BLaER1 (cell line): ENCODE results near the gene THOC3.
A peak's percentile ranks its signal among the peaks of the same experiment; 100 is the strongest.
"Not testable (repeated sequence)": the region's sequence is repeated elsewhere in the genome, so short reads cannot be mapped to it uniquely, and the experiment has no call there.

Source experiments
- H3K27ac ChIP-seq: shearing (Covaris generic); formaldehyde crosslinking; 2 replicates; pipeline ENCODE4 v1.8.1; 2022
- H3K27me3 ChIP-seq: shearing (Covaris generic); formaldehyde crosslinking; 2 replicates; pipeline ENCODE4 v1.8.1; 2022
- H3K36me3 ChIP-seq: shearing (Covaris generic); formaldehyde crosslinking; 2 replicates; pipeline ENCODE4 v1.8.1; 2022
- H3K4me1 ChIP-seq: shearing (Covaris generic); formaldehyde crosslinking; 2 replicates; pipeline ENCODE4 v1.8.1; 2022
- H3K4me2 ChIP-seq: shearing (Covaris generic); formaldehyde crosslinking; 2 replicates; pipeline ENCODE4 v1.8.1; 2022
- H3K4me3 ChIP-seq: shearing (Covaris generic); formaldehyde crosslinking; 2 replicates; pipeline ENCODE4 v1.8.1; 2022
- H3K9ac ChIP-seq: shearing (Covaris generic); formaldehyde crosslinking; 2 replicates; pipeline ENCODE4 v1.8.1; 2022
- H3K9me3 ChIP-seq: shearing (Covaris generic); formaldehyde crosslinking; 2 replicates; pipeline ENCODE4 v1.8.1; 2022
- H4K20me1 ChIP-seq: shearing (Covaris generic); formaldehyde crosslinking; 2 replicates; pipeline ENCODE4 v1.8.1; 2022

THOC3 gene, protein sequence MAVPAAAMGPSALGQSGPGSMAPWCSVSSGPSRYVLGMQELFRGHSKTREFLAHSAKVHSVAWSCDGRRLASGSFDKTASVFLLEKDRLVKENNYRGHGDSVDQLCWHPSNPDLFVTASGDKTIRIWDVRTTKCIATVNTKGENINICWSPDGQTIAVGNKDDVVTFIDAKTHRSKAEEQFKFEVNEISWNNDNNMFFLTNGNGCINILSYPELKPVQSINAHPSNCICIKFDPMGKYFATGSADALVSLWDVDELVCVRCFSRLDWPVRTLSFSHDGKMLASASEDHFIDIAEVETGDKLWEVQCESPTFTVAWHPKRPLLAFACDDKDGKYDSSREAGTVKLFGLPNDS

DNA sequence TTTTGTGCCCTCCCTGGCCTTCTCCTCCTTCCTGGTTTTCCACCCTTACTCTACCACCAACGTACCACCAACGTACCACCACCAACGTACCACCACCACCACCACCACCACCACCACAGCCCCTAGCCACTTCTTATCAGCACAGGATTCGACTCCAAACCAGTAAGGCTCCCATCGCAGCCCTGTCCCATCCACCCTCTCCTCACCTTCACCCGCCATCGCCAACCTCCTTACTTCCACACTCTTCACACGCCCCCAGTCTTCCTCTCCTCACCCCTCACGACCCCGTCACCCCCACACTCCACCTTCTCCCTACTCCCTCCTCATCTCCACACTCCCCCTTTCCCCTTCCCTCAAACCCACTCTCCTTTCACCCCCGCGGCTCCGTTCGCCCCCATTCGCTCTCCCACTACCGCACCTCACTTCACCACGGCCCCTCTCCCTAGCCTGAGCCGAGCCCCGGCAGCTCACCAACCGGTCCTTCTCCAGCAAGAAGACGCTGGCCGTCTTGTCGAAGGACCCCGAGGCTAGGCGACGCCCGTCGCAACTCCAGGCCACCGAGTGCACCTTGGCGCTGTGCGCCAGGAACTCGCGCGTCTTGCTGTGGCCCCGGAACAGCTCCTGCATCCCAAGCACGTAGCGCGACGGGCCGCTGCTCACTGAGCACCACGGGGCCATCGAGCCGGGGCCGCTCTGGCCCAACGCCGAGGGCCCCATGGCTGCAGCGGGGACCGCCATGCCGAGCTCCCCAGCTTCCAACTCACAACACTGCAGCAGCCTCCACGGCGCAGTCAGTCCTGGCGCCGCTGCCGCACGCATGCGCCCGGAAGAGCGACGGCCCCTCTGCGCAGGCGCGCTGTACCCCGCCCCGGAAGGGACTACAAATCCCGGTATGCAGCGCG is at the start of gene THOC3:
Gene THOC3, minus strand, starts transcription at position 845 of the 902 bp plus-strand sequence. Its CDS starts 107 bp downstream, at position 738.
- Histone ChIP-seq H3K4me2 (peak within 1 kb of the TSS; percentile 39; the same call in 1 of the 2 replicates), H3K27ac (peak within 1 kb of the TSS; percentile 49; the same call in 1 of the 2 replicates), H3K4me3 (peak within 1 kb of the TSS; percentile 72), H3K9ac (peak within 1 kb of the TSS; percentile 79)
- H3K4me1 ChIP-seq, H3K36me3 ChIP-seq, H3K9me3 ChIP-seq, H4K20me1 ChIP-seq, H3K27me3 ChIP-seq: not testable (repeated sequence)

DNA sequence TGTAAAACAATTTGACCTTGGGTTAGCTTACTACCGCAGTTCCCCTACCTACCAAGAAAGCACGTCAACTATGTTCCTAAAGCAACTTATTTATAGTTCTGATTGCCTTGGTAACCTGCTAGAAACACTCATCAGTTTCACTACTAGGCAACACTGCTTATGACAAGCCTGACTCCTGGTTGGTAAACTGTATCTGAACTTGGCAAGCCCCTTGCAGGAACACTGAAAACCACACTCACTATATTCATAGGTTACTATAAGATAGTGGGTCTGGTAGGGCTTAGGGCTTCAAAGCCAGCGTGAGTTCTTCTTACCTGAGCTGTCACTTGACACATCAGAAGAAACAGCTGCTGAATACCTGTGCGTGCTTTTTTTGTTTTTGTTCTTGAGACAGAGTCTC is 49.2 kb upstream of the THOC3 start:
- not testable (repeated sequence) for H3K4me1 ChIP-seq, H3K27me3 ChIP-seq, H4K20me1 ChIP-seq, H3K4me2 ChIP-seq, H3K9me3 ChIP-seq, H3K27ac ChIP-seq, H3K9ac ChIP-seq, H3K36me3 ChIP-seq, H3K4me3 ChIP-seq

DNA sequence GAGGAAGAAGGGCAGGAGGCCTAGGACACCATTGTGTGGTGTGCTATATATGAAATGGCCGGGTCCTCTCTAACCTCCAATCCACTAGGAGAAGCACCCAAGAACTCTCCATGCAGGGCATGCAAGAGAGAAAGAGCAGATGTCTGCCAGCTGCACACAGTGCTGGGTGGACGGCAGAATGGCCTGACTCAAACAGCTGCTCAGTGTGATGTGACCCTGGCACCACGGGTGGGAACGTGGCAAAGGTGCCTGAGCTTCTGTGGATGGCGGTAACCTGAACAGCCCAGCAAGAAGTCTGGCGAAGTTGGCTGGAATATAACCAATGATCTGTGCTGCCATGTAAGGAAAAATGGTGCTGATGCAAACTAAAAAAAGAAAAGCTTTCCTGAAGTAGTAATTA is 46.2 kb upstream of the THOC3 start:
- H3K4me3 ChIP-seq, H4K20me1 ChIP-seq, H3K9ac ChIP-seq, H3K27me3 ChIP-seq, H3K36me3 ChIP-seq, H3K9me3 ChIP-seq, H3K27ac ChIP-seq, H3K4me2 ChIP-seq, H3K4me1 ChIP-seq: not testable (repeated sequence)

DNA sequence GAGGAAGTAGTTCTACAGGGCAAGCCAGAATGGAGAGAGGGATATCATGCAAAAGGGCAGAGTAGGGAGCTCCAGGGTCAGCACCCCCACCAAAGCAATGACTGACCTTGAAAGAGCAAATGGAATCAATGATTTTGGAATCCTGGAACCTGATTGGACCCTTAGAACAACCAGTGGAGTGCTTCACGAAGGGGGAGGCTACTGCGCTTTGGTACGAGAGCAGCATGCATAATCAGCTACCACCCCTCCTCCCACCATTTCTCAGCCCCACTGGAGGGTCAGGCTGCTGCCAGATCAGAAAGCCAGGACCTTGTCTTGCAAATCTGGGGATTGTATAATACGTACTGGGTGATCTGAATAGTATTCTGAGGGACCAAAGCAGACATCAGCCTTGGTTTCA is 43.0 kb upstream of the THOC3 start:
- H4K20me1 ChIP-seq, H3K4me2 ChIP-seq, H3K4me1 ChIP-seq, H3K36me3 ChIP-seq, H3K27me3 ChIP-seq, H3K9me3 ChIP-seq, H3K27ac ChIP-seq, H3K4me3 ChIP-seq, H3K9ac ChIP-seq: not testable (repeated sequence)

DNA sequence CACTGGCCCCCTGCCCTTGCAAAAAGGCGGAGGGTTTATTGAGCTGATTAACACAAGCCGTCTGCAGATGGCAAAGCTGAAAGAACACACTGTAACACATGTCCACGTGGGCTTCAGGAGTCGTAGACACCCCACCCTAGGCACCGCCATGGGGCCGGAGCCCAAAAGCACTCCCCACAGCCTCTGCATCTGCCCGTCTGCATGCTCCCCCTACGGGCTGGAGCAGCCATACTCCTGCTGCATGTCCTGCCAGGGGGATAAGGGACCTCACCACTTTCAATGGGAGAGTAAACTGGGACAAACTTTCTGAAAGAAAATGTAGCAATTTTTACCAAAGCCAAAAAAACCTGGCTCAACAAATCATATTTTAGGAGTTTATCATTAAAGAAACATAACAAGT is 42.1 kb upstream of the THOC3 start:
- not testable (repeated sequence) for H3K4me1 ChIP-seq, H3K9me3 ChIP-seq, H3K9ac ChIP-seq, H3K4me2 ChIP-seq, H3K27ac ChIP-seq, H3K36me3 ChIP-seq, H3K27me3 ChIP-seq, H4K20me1 ChIP-seq, H3K4me3 ChIP-seq

DNA sequence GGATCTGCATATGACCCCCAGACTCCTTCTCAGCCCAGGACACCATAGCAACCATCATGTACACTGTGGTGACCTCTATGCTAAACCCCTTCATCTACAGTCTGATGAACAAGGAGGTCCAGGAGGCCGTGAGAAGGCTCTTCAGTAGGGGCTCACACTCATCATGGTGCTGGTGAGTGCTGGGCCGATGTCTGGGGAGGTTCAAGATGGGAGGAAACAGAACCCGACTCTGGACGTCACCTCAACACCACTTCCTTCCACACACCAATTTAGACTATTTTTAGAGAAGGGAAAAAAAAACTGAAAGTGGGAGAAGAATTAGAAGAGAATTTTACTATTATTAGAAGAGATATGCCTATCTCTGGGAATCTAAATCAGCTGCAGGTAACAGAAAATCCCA is 39.1 kb upstream of the THOC3 start:
- H3K9me3 ChIP-seq, H3K4me1 ChIP-seq, H3K4me2 ChIP-seq, H3K4me3 ChIP-seq, H3K36me3 ChIP-seq, H4K20me1 ChIP-seq, H3K9ac ChIP-seq, H3K27ac ChIP-seq, H3K27me3 ChIP-seq: not testable (repeated sequence)

DNA sequence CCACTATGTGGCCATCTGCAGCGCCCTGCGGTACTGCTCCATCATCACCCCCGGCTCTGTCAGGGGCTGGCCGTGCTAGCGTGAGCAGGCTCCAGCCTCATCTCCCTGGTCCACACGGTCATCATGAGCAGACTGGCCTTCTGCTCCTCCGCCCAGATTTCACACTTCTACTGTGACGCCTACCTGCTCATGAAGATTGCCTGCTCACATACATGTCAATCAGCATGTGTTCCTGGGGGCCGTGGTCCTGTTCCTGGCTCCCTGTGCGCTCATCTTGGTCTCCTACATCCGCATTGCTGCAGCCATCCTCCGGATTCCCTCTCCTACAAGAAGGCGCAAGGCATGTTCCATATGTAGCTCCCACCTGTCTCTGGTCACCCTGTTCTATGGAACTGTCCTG is 38.7 kb upstream of the THOC3 start:
- H3K4me3 ChIP-seq, H3K27me3 ChIP-seq, H4K20me1 ChIP-seq, H3K4me2 ChIP-seq, H3K9me3 ChIP-seq, H3K27ac ChIP-seq, H3K9ac ChIP-seq, H3K36me3 ChIP-seq, H3K4me1 ChIP-seq: not testable (repeated sequence)

DNA sequence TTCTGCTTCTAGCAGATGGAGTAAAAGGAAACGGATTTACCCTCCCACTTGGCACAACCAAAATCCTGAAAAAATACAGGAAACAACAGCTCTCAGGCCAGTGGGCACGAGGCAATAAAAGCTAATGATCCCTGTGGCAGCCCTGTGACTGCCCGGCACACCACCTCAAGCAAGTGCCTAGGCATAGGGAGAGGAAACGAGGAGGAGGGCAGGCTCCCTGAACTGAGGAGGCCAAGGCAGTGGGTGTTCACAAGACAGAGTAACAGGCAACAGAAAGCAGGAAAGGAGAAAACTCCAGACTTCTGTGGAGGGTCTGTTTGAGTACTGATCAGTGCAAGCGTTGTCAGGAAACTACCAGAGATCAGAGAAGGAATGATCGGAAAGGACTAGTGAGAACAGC is 29.9 kb upstream of the THOC3 start:
- not testable (repeated sequence) for H3K9ac ChIP-seq, H3K4me2 ChIP-seq, H3K9me3 ChIP-seq, H3K4me3 ChIP-seq, H3K27ac ChIP-seq, H4K20me1 ChIP-seq, H3K27me3 ChIP-seq, H3K36me3 ChIP-seq, H3K4me1 ChIP-seq

DNA sequence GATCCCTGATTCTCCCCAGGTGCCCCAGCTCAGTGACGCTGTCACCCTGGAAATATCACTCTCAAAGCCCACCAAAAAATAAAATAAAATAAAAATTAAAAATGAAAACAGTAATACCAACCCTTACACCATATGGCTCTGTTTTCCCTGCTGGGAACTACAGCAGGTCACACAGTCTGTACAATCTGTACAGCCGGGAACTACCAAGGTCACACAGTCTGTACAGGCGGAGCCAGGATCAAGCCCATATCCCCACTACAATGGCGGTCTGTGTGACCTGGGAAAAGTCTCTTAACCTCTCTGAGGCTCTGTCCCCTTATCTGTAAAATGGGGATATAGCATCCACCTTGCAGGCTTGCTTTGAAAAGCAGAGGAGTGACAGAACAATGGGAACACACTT is 29.4 kb upstream of the THOC3 start:
- H3K27ac ChIP-seq, H3K36me3 ChIP-seq, H3K27me3 ChIP-seq, H4K20me1 ChIP-seq, H3K4me1 ChIP-seq, H3K9me3 ChIP-seq, H3K4me3 ChIP-seq, H3K9ac ChIP-seq, H3K4me2 ChIP-seq: not testable (repeated sequence)

DNA sequence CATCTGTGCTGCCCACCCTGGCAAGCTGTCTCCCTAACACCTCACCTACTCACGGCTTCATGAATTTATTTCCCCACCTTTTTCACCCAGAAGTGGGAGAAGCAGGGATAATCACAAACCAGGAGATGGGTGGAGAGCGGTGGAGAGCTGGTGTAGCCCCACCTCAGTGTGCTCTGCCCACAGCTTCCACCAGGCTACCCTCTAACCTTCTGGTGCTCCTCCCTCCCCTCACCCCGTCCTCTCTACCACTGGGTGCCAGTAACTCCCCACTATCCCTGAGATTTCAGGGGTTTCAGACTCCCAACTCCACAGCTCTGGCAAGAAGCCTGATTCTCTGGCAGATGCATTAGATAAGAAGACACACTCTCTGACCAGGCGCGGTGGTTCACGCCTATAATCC is 28.7 kb upstream of the THOC3 start:
- H3K27ac ChIP-seq, H3K9me3 ChIP-seq, H3K4me2 ChIP-seq, H3K27me3 ChIP-seq, H4K20me1 ChIP-seq, H3K36me3 ChIP-seq, H3K9ac ChIP-seq, H3K4me3 ChIP-seq, H3K4me1 ChIP-seq: not testable (repeated sequence)

DNA sequence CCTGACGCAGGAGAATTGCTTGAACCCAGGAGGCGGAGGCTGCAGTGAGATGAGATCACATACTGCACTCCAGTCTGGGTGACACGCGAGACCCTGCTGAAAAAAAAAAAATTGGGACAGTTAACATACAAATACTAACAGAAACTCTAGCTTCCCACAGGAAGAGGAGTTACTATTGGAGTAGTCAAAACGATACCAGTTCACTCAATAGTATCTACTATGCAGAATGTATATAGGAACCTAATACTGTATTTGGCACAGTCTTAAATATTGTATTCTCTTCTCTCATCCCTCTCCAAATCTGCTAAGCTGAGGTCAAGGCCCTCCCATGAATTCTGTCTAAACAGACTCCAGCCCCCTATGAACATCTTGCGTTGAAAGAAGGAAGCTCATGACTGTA is 27.4 kb upstream of the THOC3 start:
- H3K36me3 ChIP-seq, H3K4me3 ChIP-seq, H4K20me1 ChIP-seq, H3K9ac ChIP-seq, H3K9me3 ChIP-seq, H3K27me3 ChIP-seq, H3K4me1 ChIP-seq, H3K4me2 ChIP-seq, H3K27ac ChIP-seq: not testable (repeated sequence)

DNA sequence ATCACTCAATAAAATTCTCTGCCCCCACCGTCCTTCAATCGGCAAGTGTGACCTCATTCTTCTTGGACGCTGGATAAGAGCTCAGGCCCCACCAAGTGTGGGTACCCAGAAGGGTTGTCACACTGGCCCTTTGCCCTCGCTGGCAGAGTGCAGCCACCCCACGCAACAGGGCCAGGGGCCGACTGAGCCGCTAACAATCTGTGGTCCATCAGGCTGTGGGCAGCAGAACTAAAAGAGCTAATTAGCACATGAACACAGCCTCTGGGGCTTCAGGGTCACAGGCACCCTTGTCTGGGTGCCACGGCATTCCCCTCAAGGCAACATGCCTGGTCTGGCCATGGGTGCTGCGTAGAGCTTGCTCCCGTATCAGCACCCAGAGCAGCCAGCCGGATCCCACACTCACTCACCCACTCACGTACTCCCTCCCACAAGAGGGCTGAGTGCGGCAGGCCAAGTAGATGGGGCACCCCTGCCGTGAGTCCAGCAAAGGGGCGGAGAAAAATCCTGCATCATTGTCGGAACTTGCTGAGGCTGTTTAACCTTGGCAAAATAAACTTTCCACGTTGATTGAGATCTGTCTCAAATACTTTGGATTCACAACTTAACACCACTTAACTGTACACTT is 11.4 kb upstream of the THOC3 start:
- not testable (repeated sequence) for H3K9ac ChIP-seq, H3K4me1 ChIP-seq, H3K9me3 ChIP-seq, H3K4me3 ChIP-seq, H3K27ac ChIP-seq, H3K36me3 ChIP-seq, H4K20me1 ChIP-seq, H3K4me2 ChIP-seq, H3K27me3 ChIP-seq

DNA sequence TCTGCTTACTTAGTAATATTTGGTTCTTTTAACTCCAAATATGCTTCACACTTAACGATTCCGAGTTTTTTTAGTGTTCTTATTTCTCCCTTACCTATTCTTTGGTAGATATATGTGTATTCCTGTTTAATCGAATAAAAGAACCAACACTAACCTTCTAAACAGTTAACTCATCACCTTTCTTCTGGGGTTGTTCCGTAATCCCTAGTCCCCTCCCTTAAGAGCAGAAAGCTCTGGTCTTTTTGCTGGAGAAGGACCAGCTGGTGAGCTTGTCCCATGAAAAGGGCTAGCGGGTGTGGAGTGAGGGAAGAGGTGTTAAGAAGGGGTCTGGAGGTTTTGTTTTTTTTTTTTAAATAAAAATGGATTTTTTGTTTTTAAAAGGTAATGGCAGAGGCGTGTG is 266 bp upstream of the THOC3 start:
- Histone ChIP-seq H3K4me3 (peak overlapping the region; percentile 72), H3K4me2 (peak overlapping the region; percentile 39; the same call in 1 of the 2 replicates)
- H3K36me3 ChIP-seq, H3K27ac ChIP-seq, H3K4me1 ChIP-seq, H3K9ac ChIP-seq, H4K20me1 ChIP-seq, H3K27me3 ChIP-seq, H3K9me3 ChIP-seq: not testable (repeated sequence)

DNA sequence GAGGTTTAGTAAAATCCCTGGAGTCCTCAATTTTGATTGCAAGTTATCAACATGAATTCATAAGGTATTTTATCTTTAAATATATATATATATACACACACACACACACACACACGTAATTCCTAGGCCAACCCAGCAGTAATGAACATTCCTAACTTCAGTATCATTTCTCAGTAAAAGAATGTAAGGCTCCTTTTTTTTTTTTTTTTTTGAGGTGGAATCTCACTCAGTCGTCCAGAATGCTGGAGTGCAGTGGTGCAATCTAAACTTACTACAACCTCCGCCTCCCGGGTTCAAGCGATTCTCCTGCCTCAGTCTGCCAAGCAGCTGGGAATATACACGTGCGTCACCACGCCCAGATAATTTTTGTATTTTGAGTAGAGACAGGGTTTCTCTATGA is 5.8 kb downstream of the THOC3 start:
- H3K4me3 ChIP-seq, H3K27me3 ChIP-seq, H3K4me2 ChIP-seq, H3K4me1 ChIP-seq, H3K36me3 ChIP-seq, H4K20me1 ChIP-seq, H3K27ac ChIP-seq, H3K9me3 ChIP-seq, H3K9ac ChIP-seq: not testable (repeated sequence)
